HL-60/S4 treated with retinoic acid at 250 ng/mL for 4 days and 3 days (cell line): Measurements from ENCODE around the gene CDKN2B-AS1.
"Not testable (repeated sequence)": the region's sequence is repeated elsewhere in the genome, so short reads cannot be mapped to it uniquely, and the experiment has no call there.

Source experiments
- in situ Hi-C: fragments of 300-500 bp; cut with MboI; formaldehyde crosslinking; loops from 2 replicates; pipeline ENCODE4 v1.7.0; 2022; ENCODE audit warnings: low sequenced_read_pairs

Gene CDKN2B-AS1

DNA sequence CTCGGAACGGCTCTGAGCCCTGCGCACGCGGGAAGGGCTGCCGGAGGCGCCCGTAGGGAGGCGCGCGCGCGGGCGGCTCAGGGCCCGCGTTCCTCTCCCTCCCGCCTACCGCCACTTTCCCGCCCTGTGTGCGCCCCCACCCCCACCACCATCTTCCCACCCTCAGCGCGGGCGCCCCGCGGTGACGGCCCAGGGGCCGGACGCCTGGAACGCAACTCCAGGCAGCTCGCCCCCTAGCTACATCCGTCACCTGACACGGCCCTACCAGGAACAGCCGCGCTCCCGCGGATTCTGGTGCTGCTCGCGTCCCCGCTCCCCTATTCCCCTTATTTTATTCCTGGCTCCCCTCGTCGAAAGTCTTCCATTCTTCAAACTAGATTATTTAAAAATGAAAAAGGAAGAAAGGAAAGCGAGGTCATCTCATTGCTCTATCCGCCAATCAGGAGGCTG, at the start of gene CDKN2B-AS1:
CDKN2B-AS1 (plus strand) TSS at position 236 of the 450 bp plus-strand sequence.
- in situ Hi-C loops: loop anchor here (25.0 kb wide), 1 partner anchor 182 kb away; the partner anchor contains the start of gene MTAP

DNA sequence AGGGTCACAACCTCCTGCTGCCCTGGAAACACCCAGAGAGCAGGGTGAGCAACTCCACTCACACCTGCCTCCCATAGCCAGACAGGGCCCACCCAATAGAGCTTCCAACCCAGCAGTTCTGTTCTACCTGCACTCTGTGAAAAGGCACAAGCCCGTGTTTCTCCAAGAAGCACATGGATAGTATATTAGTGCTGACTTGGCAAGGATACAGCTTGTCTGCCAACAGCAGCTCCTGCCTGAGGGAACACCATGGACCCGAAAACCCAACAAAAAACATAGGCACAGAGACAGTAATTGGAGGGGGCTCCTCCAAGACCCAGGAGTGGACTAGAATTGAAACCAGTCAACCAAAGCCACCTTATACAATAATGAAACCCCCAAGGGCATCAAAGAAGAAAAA, 49.0 kb upstream of the CDKN2B-AS1 start:
- in situ Hi-C loops: no loop called here

DNA sequence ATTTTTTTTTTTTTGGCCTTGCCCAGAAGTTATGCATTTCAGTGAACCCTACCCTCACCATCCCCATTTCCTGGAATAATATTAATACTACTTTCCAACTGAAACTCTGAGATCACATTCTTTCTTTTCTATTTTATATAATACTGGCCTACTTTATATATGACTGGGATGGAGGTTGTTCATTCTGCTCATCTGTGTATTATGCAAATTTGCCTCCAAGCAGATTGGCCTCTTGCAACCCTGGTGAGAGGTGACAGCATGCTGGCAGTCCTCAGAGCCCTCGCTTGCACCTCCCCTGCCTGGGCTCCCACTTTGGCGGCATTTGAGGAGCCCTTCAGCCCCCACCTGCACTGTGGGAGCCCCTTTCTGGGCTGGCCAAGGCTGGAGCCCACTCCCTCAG, 35.8 kb upstream of the CDKN2B-AS1 start:
- in situ Hi-C loops: no loop called here

DNA sequence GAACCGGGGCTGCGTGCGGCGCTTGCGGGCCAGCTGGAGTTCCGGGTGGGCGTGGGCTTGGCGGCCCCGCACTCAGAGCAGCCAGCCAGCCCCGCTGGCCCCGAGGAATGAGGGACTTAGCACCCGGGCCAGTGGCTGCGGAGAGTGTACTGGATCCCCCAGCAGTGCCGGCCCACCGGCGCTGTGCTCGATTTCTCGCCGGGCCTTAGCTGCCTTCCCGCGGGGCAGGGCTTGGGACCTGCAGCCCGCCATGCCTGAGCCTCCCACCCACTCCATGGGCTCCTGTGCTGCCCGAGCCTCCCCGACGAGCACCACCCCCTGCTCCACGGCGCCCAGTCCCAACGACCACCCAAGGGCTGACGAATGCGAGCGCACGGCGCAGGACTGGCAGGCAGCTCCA, 35.3 kb upstream of the CDKN2B-AS1 start:
- in situ Hi-C loops: not testable (repeated sequence)

DNA sequence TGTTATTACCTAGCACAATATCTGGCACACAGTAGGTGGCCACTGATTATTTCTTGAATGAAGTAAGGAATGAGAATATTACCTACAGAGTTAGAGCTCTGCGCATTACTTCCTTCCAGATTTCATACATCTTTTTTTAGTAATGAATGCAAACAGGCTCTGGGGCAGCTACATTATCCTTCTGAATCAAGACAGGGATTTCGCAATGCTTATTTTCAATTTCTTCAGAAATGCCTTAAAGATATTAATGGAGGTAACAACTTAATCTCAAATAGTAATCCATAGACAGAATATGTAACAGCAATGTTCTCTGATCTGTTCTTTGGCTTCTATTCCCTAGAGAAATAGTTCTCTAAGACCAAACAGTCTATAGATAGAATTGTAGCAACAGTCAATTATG, 33.0 kb upstream of the CDKN2B-AS1 start:
- in situ Hi-C loops: no loop called here

DNA sequence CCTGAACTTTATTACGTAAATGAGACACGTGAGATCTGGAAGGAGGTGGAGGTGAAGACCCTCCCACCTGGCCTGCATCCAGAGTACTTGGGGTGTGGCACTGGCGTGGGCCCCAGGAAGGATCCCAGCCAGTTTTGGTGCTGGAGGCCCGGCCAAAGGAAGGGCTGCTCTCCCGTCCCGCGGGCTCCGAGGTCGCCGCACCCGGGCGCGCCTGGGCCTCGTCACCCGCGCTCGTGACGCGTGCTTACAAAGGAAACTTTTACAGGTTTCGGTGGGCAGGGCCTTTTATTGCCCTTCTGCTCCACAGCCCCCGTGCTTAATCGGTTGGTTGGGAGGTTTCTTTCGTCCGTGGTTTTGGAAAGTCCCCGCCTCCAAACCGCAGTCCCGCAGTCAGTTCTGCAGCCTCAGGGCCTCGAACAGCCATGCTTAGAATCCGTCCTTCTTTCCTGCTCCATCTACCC, 29.6 kb upstream of the CDKN2B-AS1 start:
- in situ Hi-C loops: no loop called here

DNA sequence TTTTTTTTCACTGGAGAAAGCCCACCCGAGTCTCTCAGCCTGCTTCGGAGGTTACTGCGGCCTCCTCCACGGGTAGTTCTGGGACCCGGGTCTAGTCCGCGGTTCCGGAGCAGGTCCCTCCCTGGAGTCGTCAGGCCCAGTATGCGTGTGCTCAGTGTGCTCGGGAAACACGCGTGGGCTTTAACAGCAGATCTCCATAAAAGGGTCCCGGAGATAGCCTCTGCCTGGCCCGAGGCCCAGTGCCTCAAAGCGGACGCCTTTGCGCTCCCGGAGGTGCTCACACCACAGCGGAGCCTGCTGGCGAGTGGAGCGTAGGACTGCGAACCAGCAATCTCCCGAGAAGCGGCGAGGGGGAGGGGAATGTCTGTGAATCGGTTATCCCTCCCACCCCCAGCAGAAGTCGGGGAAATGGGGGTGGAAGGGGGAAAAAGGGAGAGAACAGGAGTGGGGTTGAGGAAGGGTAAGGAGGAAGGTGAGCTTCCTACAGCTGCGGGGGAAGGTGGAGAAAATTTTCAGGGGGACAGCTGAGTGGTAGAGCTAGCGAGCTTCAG, 29.1 kb upstream of the CDKN2B-AS1 start:
- in situ Hi-C loops: no loop called here

DNA sequence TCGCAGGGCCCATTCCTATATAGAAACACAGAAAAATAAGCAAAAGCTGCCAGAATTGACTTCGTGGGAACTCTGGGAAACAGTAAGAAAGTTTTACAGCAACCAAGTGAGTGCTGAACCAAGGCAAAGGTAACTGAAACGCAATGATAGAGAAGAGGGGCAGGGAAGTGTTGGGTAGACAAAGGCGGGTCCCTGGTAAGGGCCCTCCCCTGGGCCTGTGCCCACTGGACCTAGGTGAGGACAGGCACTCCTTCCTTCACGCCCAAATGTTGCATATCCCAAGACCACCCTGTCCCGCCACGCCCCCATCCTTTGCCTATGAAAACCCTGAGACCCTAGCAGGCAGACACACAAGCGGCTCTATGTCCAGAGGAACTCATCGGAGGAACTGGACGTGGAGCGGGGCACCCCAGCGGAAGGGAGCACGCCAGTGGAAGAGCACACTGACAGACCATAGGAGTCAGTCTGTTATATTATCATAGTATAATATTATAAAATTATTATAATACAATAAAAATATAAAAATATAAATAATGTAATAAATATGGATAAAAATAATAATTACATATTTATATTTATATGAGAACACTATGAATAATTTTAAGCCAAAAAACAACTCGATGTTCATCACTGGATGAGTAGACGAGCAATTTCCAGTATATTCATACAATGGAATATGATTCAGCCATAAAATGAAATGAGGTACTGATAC, 28.3 kb upstream of the CDKN2B-AS1 start:
- in situ Hi-C loops: no loop called here

DNA sequence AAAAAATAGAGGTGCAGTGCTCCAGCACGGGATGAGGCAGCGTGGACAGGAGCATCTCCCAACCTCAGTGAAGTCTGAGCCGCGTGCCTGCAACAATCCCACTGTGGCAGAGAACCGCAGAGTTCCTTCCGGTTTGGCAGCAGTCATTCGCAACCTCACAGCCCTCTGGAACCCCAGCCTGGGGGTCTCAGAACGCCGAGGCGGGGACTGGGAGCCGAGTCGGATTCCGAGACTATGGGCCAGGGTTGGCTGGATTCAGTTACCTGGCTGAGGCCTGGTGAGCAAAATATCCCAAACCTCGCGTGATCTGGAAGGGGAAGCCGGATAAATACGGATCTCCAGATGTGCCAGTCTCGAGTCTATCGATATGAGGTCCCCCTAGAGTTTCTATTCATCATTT, 27.4 kb upstream of the CDKN2B-AS1 start:
- in situ Hi-C loops: no loop called here

DNA sequence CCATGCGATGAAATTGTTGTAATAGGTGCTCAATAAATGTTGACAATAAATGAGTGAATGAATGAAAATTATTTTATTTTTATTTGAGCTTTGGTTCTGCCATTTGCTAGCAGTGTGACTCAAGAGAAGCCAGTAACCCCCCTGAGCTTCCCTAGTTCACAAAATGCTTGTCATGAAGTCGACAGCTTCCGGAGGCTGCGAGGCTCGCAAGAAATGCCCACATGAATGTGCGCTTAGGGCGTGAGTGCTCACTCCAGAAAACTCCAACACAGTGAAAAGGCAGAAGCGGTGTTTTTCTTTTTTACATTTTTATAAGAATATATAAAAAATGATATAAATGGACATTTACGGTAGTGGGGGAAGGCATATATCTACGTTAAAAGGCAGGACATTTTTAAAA, 26.9 kb upstream of the CDKN2B-AS1 start:
- in situ Hi-C loops: no loop called here

DNA sequence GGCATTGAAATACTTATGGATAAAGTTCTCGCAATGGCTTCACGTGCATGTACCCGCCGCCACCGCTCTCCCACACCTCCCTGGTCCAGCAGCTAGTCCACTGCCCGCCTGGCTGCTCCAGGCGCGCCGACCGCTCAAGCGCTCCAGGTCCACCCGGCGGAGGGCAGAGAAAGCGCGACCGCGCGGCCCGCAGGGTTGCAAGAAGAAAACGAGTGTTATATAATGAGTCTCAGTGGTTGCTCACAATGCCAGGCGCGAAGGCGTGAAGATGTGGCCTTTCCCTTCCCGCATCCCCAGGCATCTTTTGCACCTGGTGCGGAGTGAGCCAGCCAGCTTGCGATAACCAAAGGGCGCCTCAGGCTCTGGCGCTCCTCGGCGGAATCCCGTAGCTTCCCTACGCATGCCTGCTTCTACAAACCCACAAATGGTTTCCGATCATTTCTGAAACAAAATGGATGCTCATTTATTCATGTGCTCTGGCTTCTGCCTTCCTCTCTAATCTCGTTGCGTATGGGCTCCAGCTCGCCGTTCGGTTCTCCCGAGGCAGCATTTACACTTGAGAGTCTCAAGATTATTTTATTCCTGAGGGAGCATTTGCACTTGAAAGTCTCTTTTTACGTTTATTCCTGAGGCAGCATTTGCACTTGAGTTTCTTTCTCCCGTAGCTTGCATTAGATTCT, 26.1 kb upstream of the CDKN2B-AS1 start:
- in situ Hi-C loops: no loop called here

DNA sequence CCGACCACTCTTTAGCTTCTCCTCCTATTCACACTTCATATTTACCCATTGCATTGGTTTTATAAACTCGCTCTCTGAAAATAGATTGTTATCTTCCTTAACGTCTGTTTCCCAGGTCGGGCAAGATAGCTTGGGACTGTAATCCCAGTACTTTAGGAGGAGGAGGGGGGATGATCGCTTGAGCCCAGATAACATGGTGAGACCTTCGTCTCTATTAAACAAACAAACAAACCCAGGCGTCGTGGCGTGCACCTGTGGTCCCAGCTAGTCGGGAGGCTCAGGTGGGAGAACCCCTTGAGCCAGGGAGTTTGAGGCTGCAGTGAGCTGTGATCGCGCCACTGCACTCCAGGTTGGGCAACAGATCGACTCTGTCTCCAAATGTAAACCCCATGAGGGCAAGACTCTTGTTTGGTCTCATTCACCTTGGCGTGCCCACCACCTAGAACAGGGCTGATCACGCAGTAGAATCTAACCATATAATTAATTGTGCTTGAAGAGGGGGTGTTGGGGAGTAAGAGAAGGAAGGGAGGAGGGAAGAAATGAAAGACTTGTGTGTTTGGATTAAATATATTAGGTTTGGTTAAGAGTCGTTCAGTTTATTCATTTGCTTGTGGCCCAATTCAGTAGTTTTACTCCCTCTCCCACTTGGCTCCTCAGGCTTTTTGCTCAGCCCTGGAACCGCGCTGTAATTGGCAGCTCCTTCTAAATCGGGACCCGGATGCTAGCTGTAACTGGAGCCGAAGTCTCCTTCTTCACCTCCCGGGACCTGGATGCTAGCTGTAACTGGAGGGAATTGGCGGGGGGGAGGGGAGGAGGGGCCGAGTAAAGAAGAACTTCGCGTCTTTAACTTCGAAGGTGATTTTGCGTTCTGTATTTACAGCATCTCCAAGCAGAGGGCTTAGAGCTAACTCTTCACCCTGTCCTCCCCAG, 25.3 kb upstream of the CDKN2B-AS1 start:
- in situ Hi-C loops: no loop called here

DNA sequence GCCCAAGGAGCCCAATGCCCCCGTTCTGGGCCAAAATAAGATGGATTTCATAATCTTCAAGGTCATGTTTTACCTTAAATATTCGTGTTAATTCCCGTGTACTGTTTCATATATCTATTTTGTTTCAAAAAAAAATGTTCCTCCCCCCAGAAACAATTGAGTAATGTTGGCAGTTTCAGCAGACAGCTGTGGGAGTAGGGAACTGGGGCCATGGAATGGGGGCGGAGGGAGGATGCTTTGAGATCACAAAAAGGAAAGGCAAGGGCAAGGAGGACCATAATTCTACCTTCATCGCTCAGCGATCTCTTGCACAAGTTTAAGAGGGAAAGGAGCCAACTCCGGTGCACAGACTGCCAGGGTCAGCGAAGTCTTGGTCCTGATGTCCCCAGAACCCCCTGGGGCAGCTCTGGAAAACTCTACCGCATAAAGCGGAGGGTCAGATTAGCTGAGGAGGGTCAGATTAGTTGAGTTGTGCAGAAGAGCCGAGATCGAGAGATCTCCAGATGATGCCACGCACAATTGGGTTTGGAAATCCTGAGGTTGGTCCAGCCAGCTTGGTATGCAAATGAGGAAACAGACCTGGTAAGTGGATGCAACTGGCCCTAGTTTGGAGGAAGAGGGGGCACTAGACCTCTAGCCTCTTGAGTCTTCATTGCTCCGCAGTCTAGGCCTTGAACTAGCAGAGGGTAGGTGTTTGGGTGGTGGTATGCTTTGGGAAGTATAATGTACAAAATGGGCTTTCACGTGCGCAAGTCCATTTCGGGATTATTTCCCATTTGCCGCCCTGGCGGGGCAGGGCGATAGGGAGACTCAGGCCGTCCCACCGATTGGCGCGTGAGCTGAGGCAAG, 24.4 kb upstream of the CDKN2B-AS1 start:
- in situ Hi-C loops: no loop called here

DNA sequence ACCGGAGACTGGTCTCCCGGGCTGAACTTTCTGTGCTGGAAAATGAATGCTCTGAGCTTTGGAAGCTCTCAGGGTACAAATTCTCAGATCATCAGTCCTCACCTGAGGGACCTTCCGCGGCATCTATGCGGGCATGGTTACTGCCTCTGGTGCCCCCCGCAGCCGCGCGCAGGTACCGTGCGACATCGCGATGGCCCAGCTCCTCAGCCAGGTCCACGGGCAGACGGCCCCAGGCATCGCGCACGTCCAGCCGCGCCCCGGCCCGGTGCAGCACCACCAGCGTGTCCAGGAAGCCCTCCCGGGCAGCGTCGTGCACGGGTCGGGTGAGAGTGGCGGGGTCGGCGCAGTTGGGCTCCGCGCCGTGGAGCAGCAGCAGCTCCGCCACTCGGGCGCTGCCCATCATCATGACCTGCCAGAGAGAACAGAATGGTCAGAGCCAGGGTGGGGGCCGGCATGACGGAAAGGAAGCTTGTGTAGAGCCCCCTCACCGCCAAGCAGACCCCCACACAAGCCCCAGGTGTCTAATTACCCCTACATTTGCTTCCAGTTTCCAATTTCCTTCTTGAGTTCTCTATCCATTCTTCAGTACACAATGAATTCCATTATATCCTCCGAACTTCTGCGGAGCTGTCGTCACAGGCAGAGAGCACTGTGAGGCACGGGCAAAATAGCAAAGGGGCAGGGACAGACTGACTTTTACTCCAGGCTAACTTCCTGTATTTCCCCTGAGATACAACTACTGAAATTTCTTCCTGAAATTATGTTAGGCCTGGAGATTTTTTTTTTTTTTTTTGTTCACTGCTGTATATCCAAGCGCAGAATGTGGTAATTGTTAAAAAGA, 23.6 kb upstream of the CDKN2B-AS1 start:
- in situ Hi-C loops: no loop called here

DNA sequence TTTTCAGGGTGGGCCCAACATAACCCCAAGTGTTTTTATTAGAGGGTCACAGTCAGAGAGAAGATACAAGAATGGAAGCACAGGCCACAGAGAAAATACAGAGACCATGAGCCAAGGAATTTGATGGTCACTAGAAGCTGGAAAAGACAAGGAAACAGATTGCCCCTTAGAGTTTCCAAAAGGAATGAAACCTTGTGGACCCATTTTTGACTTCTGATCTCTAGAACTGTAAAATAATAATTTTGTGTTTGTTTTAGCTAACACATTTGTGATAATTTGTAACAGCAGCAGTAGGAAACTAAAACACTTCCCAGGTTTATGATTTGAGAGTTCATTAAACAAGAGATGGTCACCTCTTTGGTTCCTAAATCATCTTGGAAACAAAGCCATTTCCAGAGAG, 22.2 kb upstream of the CDKN2B-AS1 start:
- in situ Hi-C loops: no loop called here

DNA sequence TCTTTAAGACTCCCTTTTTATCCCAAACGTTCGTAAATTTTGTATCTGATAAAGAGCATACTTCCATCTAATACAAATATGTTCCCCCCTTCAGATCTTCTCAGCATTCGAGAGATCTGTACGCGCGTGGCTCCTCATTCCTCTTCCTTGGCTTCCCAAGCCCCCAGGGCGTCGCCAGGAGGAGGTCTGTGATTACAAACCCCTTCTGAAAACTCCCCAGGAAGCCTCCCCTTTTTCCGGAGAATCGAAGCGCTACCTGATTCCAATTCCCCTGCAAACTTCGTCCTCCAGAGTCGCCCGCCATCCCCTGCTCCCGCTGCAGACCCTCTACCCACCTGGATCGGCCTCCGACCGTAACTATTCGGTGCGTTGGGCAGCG, 20.3 kb upstream of the CDKN2B-AS1 start:
- in situ Hi-C loops: no loop called here

DNA sequence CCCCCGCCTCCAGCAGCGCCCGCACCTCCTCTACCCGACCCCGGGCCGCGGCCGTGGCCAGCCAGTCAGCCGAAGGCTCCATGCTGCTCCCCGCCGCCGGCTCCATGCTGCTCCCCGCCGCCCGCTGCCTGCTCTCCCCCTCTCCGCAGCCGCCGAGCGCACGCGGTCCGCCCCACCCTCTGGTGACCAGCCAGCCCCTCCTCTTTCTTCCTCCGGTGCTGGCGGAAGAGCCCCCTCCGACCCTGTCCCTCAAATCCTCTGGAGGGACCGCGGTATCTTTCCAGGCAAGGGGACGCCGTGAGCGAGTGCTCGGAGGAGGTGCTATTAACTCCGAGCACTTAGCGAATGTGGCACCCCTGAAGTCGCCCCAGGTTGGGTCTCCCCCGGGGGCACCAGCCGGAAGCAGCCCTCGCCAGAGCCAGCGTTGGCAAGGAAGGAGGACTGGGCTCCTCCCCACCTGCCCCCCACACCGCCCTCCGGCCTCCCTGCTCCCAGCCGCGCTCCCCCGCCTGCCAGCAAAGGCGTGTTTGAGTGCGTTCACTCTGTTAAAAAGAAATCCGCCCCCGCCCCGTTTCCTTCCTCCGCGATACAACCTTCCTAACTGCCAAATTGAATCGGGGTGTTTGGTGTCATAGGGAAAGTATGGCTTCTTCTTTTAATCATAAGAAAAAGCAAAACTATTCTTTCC, 19.7 kb upstream of the CDKN2B-AS1 start:
- in situ Hi-C loops: loop anchor here (25.0 kb wide), 1 partner anchor 163 kb away; the partner anchor contains the start of gene MTAP

DNA sequence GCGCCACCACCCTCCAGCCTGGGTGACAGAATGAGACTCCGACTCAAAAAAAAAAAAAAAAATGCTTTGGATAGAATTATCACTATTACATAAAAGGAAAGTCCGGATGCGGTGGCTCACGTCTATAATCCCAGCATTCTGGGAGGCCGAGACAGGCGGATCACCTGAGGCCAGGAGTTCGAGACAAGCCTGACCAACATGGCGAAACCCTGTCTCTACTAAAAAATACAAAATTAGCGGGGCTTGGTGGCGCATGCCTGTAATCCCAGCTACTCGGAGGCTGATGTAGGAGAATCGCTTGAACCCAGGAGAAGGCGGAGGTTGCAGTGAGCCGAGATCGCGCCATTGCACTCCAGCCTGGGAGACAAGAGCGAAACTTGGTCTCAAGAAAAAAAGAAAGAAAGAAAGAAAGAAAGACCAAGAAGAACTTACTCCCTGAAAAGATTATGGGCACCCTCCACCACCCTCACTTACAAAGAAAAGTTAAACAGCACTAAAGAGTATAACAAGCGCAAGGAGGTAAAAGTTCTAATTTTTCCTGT, 18.2 kb upstream of the CDKN2B-AS1 start:
- in situ Hi-C loops: loop anchor here (25.0 kb wide), 1 partner anchor 164 kb away; the partner anchor contains the start of gene MTAP
